Transverse colon (tissue), 3 donors: ENCODE results near the gene COL21A1.

Source experiments
- CTCF ChIP-seq, 5 experiments: fragments of 200-600 bp in 3 of 5; fragments of 450-650 bp in 2 of 5; sonication (generic) in 3 of 5; IDR thresholded peaks; 1 replicate in 2 of 5; 2 replicates in 3 of 5; pipeline ENCODE4 v1.5.1; 2016 to 2017; ENCODE audit warnings: antibody characterized with exemption in 5 of 5, inconsistent platforms in 3 of 5, mild to moderate bottlenecking in 2 of 5, moderate library complexity in 1 of 5
- EP300 ChIP-seq: sonication (generic); formaldehyde crosslinking; IDR thresholded peaks from one replicate; pipeline ENCODE4 v1.6.1; 2017; ENCODE audit warnings: antibody characterized with exemption, low read depth
- POLR2A ChIP-seq: fragments of 450-650 bp; IDR thresholded peaks from one replicate; pipeline ENCODE4 v1.6.1; 2016; ENCODE audit warnings: antibody characterized with exemption, mild to moderate bottlenecking, moderate library complexity

DNA sequence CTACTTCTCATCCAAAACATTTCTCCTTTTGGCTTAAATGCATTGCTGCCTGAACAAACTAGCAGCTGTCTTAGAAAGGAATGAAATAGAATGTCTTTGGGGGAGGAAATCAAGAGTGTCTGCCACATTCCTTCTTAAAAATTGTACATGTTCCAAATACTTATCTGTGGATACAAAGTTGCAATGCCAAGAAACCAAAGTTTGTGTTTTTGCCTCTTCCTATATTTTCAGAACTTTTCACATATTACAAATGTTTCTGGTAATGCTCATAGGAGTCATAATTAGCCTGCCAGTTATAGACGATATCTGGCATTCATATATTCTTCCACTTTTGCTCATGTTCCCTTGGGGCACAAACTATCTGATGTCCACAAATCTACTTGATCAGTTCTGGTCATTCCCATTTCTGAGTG, 206.5 kb downstream of the COL21A1 start:
- TF ChIP-seq CTCF (IDR thresholded peaks at IDR 0.05) (no peak), POLR2A (no peak), EP300 (no peak)
